ENCODE measurements around the gene TNFSF12.

TNFSF12 gene

DNA sequence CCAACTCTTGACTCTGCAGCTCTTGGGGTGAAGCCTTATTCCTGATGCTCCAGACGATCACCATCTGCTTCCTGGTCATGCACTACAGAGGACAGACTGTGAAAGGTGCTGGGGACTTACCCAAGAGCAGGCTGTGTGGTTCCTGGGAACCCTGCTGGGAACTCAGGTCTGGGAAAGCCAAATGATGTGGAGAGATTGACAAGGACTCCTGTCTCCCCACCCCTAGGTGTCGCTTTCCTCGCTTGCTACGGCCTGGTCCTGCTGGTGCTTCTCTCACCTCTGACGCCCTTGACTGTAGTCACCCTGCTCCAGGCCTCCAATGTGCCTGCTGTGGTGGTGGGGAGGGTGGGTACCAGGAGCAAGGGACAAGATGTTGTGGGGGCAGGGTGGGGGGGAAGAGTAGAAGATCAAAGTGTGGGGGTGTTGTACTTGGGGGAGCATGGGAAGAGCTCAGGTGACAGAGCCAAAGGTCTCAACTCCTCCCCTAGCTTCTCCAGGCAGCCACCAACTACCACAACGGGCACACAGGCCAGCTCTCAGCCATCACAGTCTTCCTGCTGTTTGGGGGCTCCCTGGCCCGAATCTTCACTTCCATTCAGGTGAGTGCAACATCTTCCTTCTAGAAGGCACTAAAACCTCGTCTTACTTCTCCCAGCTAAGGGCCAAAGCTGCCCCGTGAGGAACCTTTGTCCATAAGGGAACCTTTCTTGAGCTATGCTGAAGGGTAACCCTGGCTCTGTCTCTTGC, 38.0 kb downstream of the TNFSF12 start:
- Histone ChIP-seq H3K27me3 (ENCODE audit: low read length) (no peaks in the 10 kb centered on the region), H3K36me3 (ENCODE audit: low read length) (no peaks in the 10 kb centered on the region), H3K4me2 (ENCODE audit: low read depth, low read length, poor library complexity, severe bottlenecking) (no peak overlapping the region), H3K27ac (ENCODE audit: low read depth, low read length) (no peak overlapping the region), H3K9me3 (ENCODE audit: insufficient read depth, low read length) (no peaks in the 10 kb centered on the region), H3K9me2 (replicated peaks; ENCODE audit: insufficient read depth, low read length) (no peaks in the 10 kb centered on the region), H3F3A (ENCODE audit: insufficient read depth) (no peaks in the 10 kb centered on the region), H3K4me3 (ENCODE audit: insufficient read depth, low read length, poor library complexity, severe bottlenecking) (no peak overlapping the region), H3K9ac (ENCODE audit: low read length) (no peak overlapping the region), H2AFZ (ENCODE audit: low read depth, low read length, severe bottlenecking) (no peak overlapping the region), H3K79me2 (ENCODE audit: insufficient read depth, low read length) (peaks cover 34% of the 10 kb centered on the region), H4K20me1 (ENCODE audit: low read depth, low read length) (no peaks in the 10 kb centered on the region)
- no peak for TF ChIP-seq EZH2phosphoT487 (conservative IDR thresholded peaks at IDR 0.05; ENCODE audit: low read length)
- TF ChIP-seq, protein P1, sequence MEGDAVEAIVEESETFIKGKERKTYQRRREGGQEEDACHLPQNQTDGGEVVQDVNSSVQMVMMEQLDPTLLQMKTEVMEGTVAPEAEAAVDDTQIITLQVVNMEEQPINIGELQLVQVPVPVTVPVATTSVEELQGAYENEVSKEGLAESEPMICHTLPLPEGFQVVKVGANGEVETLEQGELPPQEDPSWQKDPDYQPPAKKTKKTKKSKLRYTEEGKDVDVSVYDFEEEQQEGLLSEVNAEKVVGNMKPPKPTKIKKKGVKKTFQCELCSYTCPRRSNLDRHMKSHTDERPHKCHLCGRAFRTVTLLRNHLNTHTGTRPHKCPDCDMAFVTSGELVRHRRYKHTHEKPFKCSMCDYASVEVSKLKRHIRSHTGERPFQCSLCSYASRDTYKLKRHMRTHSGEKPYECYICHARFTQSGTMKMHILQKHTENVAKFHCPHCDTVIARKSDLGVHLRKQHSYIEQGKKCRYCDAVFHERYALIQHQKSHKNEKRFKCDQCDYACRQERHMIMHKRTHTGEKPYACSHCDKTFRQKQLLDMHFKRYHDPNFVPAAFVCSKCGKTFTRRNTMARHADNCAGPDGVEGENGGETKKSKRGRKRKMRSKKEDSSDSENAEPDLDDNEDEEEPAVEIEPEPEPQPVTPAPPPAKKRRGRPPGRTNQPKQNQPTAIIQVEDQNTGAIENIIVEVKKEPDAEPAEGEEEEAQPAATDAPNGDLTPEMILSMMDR (IDR thresholded peaks at IDR 0.05; ENCODE audit: insufficient read depth, low read length, poor library complexity, severe bottlenecking), result peak; percentile 37

DNA sequence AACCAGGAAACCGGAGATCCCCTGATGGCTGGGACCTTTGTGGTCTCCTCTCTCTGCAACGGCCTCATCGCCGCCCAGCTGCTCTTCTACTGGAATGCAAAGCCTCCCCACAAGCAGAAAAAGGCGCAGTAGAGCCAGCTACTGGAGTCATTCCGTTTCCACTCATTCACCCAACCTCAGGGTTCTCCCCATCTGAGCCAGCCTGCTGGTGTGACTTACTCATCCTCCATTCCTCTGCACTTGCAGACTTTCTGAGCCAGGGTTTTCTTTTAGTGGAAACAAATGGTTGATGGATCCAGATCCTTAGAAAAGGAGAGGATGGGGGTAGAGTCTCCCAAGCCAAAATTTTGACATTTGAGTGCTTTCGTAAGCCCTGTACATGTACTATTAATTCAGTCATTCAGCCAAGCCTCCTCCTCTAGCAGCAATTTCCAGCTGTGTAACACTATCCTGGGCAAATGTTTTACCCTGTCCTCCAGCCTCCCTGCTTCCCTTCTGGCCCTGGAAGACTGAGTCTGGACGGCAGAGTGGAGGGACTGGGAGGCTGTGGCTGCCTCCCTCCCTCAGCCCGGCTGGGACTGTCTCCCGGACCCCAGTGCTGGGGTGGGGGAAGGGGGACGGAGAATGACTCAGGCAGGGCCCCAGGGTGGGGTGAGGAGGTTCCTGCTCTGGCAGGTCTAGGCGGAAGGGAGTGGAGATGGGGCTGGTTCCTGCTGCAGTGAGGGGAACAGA, 38.7 kb downstream of the TNFSF12 start:
- Histone ChIP-seq H3F3A (ENCODE audit: insufficient read depth) (no peaks in the 10 kb centered on the region), H3K27me3 (ENCODE audit: low read length) (no peaks in the 10 kb centered on the region), H3K9me3 (ENCODE audit: insufficient read depth, low read length) (no peaks in the 10 kb centered on the region), H3K9ac (ENCODE audit: low read length) (no peak overlapping the region), H3K36me3 (ENCODE audit: low read length) (no peaks in the 10 kb centered on the region), H3K4me2 (ENCODE audit: low read depth, low read length, poor library complexity, severe bottlenecking) (no peak overlapping the region), H4K20me1 (ENCODE audit: low read depth, low read length) (no peaks in the 10 kb centered on the region), H3K4me3 (ENCODE audit: insufficient read depth, low read length, poor library complexity, severe bottlenecking) (no peak overlapping the region), H2AFZ (ENCODE audit: low read depth, low read length, severe bottlenecking) (no peak overlapping the region), H3K27ac (ENCODE audit: low read depth, low read length) (no peak overlapping the region), H3K9me2 (replicated peaks; ENCODE audit: insufficient read depth, low read length) (no peaks in the 10 kb centered on the region), H3K79me2 (ENCODE audit: insufficient read depth, low read length) (peaks cover 28% of the 10 kb centered on the region)
- TF ChIP-seq EZH2phosphoT487 (conservative IDR thresholded peaks at IDR 0.05; ENCODE audit: low read length), result no peak
- TF ChIP-seq, protein P1 (IDR thresholded peaks at IDR 0.05; ENCODE audit: insufficient read depth, low read length, poor library complexity, severe bottlenecking), result no peak

GRCh38 chr17:7588553-7589203, 39.8 kb downstream of the TNFSF12 start:
- Histone ChIP-seq H3K27ac (ENCODE audit: low read depth, low read length) (no peak overlapping the region), H2AFZ (ENCODE audit: low read depth, low read length, severe bottlenecking) (no peak overlapping the region), H3K9ac (ENCODE audit: low read length) (no peak overlapping the region), H3K4me3 (ENCODE audit: insufficient read depth, low read length, poor library complexity, severe bottlenecking) (no peak overlapping the region), H3F3A (ENCODE audit: insufficient read depth) (no peaks in the 10 kb centered on the region), H3K27me3 (ENCODE audit: low read length) (no peaks in the 10 kb centered on the region), H3K9me2 (replicated peaks; ENCODE audit: insufficient read depth, low read length) (no peaks in the 10 kb centered on the region), H3K79me2 (ENCODE audit: insufficient read depth, low read length) (peaks cover 20% of the 10 kb centered on the region), H3K4me2 (ENCODE audit: low read depth, low read length, poor library complexity, severe bottlenecking) (no peak overlapping the region), H3K9me3 (ENCODE audit: insufficient read depth, low read length) (no peaks in the 10 kb centered on the region), H3K36me3 (ENCODE audit: low read length) (no peaks in the 10 kb centered on the region), H4K20me1 (ENCODE audit: low read depth, low read length) (no peaks in the 10 kb centered on the region)
- TF ChIP-seq, protein P1 (IDR thresholded peaks at IDR 0.05; ENCODE audit: insufficient read depth, low read length, poor library complexity, severe bottlenecking), result no peak
- no peak for TF ChIP-seq EZH2phosphoT487 (conservative IDR thresholded peaks at IDR 0.05; ENCODE audit: low read length)

Measured in SU-DHL-6 (cell line).